ENCODE results near the gene CAPN9. TPM values are rescaled to one million over a fixed set of nuclear protein-coding genes. Genes with fewer than 3 reads are reported as not detected.

Gene CAPN9
- total RNA-seq, 1 donor from 2014 or later, result 0.78 TPM

- H3K36me3 Mint-ChIP-seq, result no peaks in the 10 kb centered on the region
- no peak overlapping the region for H3K27ac Mint-ChIP-seq
- H3K9me3 Mint-ChIP-seq, result no peaks in the 10 kb centered on the region
- no peak for TF ChIP-seq CTCF (IDR thresholded peaks at IDR 0.05; ENCODE audit: unreplicated experiment)
- DNase-seq (ENCODE audit: low spot score in 2 of 2, unreplicated experiment in 2 of 2), result no peak
- no peaks in the 10 kb centered on the region for H3K27me3 Mint-ChIP-seq (ENCODE audit: low read depth)
- no peak overlapping the region for H3K4me3 Mint-ChIP-seq
- H3K4me1 Mint-ChIP-seq, result peaks cover 6% of the 10 kb centered on the region
These were observed 42.8 kb downstream of the CAPN9 start for GRCh38 chr1:230790026-230790425.

GRCh38 chr1:230791986-230792564 is 44.9 kb downstream of the CAPN9 start:
- H3K27ac Mint-ChIP-seq, result no peak overlapping the region
- no peaks in the 10 kb centered on the region for H3K9me3 Mint-ChIP-seq
- no peaks in the 10 kb centered on the region for H3K36me3 Mint-ChIP-seq
- TF ChIP-seq CTCF (IDR thresholded peaks at IDR 0.05; ENCODE audit: unreplicated experiment), result no peak
- H3K4me1 Mint-ChIP-seq, result peaks cover 13% of the 10 kb centered on the region
- no peak for DNase-seq (ENCODE audit: low spot score in 2 of 2, unreplicated experiment in 2 of 2)
- H3K27me3 Mint-ChIP-seq (ENCODE audit: low read depth), result no peaks in the 10 kb centered on the region
- no peak overlapping the region for H3K4me3 Mint-ChIP-seq

GRCh38 chr1:230792691-230793462 is 45.7 kb downstream of the CAPN9 start:
- H3K4me1 Mint-ChIP-seq, result peaks cover 13% of the 10 kb centered on the region
- peaks cover 3% of the 10 kb centered on the region for H3K27me3 Mint-ChIP-seq (ENCODE audit: low read depth)
- H3K36me3 Mint-ChIP-seq, result no peaks in the 10 kb centered on the region
- TF ChIP-seq CTCF (IDR thresholded peaks at IDR 0.05; ENCODE audit: unreplicated experiment), result no peak
- no peaks in the 10 kb centered on the region for H3K9me3 Mint-ChIP-seq
- no peak overlapping the region for H3K27ac Mint-ChIP-seq
- H3K4me3 Mint-ChIP-seq, result no peak overlapping the region
- no peak for DNase-seq (ENCODE audit: low spot score in 2 of 2, unreplicated experiment in 2 of 2)

- Mint-ChIP-seq H3K27ac (no peak overlapping the region), H3K4me1 (peaks cover 13% of the 10 kb centered on the region), H3K27me3 (ENCODE audit: low read depth) (peaks cover 3% of the 10 kb centered on the region), H3K9me3 (no peaks in the 10 kb centered on the region), H3K4me3 (no peak overlapping the region), H3K36me3 (no peaks in the 10 kb centered on the region)
- no peak for DNase-seq (ENCODE audit: low spot score in 2 of 2, unreplicated experiment in 2 of 2)
- no peak for TF ChIP-seq CTCF (IDR thresholded peaks at IDR 0.05; ENCODE audit: unreplicated experiment)
These were observed 46.2 kb downstream of the CAPN9 start for GRCh38 chr1:230793463-230793745.

GRCh38 chr1:230794431-230794830 is 47.2 kb downstream of the CAPN9 start:
- no peak for DNase-seq (ENCODE audit: low spot score in 2 of 2, unreplicated experiment in 2 of 2)

More at GRCh38 chr1:230794431-230794830, 47.2 kb downstream of the CAPN9 start:
- peaks cover 3% of the 10 kb centered on the region for H3K27me3 Mint-ChIP-seq (ENCODE audit: low read depth)
- peaks cover 13% of the 10 kb centered on the region for H3K4me1 Mint-ChIP-seq
- no peak for TF ChIP-seq CTCF (IDR thresholded peaks at IDR 0.05; ENCODE audit: unreplicated experiment)
- H3K4me3 Mint-ChIP-seq, result no peak overlapping the region
- H3K9me3 Mint-ChIP-seq, result no peaks in the 10 kb centered on the region
- no peak overlapping the region for H3K27ac Mint-ChIP-seq
- no peaks in the 10 kb centered on the region for H3K36me3 Mint-ChIP-seq
